Mesodermal cell (in vitro differentiated cells): ENCODE measurements around the gene UBA52. TPM values are rescaled to one million over a fixed set of nuclear protein-coding genes. Genes with fewer than 3 reads are reported as not detected.
"Not testable (repeated sequence)": the region's sequence is repeated elsewhere in the genome, so short reads cannot be mapped to it uniquely, and the experiment has no call there.

Experiments
- H3K27ac ChIP-seq: 2 replicates; pipeline ENCODE4 v1.7.0; 2013; ENCODE audit warnings: mild to moderate bottlenecking, low read depth, low read length, moderate library complexity; ENCODE audit not compliant: severe bottlenecking
- H3K36me3 ChIP-seq: 2 replicates; pipeline ENCODE4 v1.7.1; 2013; ENCODE audit warnings: mild to moderate bottlenecking, low read length, moderate library complexity; ENCODE audit not compliant: control insufficient read depth, insufficient read depth
- H3K4me1 ChIP-seq: one replicate; pipeline ENCODE4 v1.7.1; 2013; ENCODE audit warnings: mild to moderate bottlenecking, low read length; ENCODE audit not compliant: insufficient read depth, control insufficient read depth, poor library complexity, severe bottlenecking
- H3K4me3 ChIP-seq: 2 replicates; pipeline ENCODE4 v1.7.0; 2013; ENCODE audit warnings: low read length, control low read depth, mild to moderate bottlenecking; ENCODE audit not compliant: insufficient read depth, poor library complexity, severe bottlenecking; ENCODE audit errors: extremely low read depth
- H3K9me3 ChIP-seq: 2 replicates; pipeline ENCODE4 v1.7.1; 2013; ENCODE audit warnings: mild to moderate bottlenecking, low read length, moderate library complexity; ENCODE audit not compliant: control insufficient read depth
- WGBS, 2 experiments: methylation state at CpG; one replicate each; pipeline ENCODE4 v1.1.5; 2013; ENCODE audit warnings: missing lambda C conversion rate in 2 of 2; ENCODE audit not compliant: insufficient coverage in 2 of 2; 5-methylcytosine and 5-hydroxymethylcytosine counted together
- polyA plus RNA-seq, 2 experiments: library from polyadenylated mRNA; stranded (reverse); fragments of 50-300 nt; gene quantifications; one replicate each; pipeline ENCODE4 v1.2.3, GENCODE V29; 2013

The UBA52 gene
- polyA plus RNA-seq (2013, experiment 1 of 2), result 1,619 TPM
- polyA plus RNA-seq (2013, experiment 2 of 2), result 1,435 TPM

- peaks cover 6% of the 10 kb centered on the region for H3K4me1 ChIP-seq
- H3K4me3 ChIP-seq, result peak within 1 kb of the TSS; percentile 90
- peaks cover 68% of the 10 kb centered on the region for H3K36me3 ChIP-seq
- H3K27ac ChIP-seq, result peak within 1 kb of the TSS; percentile 79
- WGBS, 2 experiments, result 0% methylated on average over 55 to 66 of the region's 75 CpGs
- no peaks in the 10 kb centered on the region for H3K9me3 ChIP-seq
These were observed at the start of gene UBA52 for GRCh38 chr19:18571564-18572344. UBA52 (plus strand) TSS chr19:18571857; CDS start chr19:18573301, 1,444 bp downstream.

GRCh38 chr19:18522124-18522861 is 49.4 kb upstream of the UBA52 start:
- WGBS, 2 experiments, result 0 to 2% methylated on average over 29 to 47 of the region's 51 CpGs
- no peaks in the 10 kb centered on the region for H3K9me3 ChIP-seq
- H3K4me3 ChIP-seq, result peak overlapping the region; percentile 96
- H3K27ac ChIP-seq, result peak overlapping the region; percentile 98
- peaks cover 8% of the 10 kb centered on the region for H3K4me1 ChIP-seq
- H3K36me3 ChIP-seq, result peaks cover 4% of the 10 kb centered on the region

DNA sequence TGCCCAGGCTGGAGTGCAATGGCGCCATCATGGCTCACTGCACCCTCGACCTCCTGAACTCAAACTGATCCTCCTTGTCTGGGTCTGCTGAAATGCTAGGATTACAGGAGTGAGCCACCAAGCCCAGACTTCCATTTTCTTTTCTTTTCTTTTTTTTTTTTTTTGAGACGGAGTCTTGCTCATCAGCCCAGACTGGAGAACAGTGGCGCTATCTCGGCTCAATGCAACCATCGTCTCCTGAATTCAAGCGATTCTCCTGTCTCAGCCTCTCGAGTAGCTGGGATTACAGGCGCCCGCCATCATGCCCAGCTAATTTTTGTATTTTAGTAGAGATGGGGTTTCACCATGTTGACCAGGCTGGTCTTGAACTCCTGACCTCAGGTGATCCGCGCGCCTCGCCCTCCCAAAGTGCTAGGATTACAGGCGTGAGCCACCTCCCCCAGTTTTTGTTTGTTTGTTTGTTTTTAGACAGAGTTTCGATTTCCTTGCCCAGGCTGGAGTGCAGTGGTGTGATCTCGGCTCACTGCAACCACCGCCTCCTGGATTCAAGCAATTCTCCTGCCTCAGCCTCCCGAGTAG is 48.7 kb upstream of the UBA52 start:
- not testable (repeated sequence) for H3K36me3 ChIP-seq, H3K9me3 ChIP-seq, H3K4me1 ChIP-seq, H3K4me3 ChIP-seq
- peak overlapping the region; percentile 39 for H3K27ac ChIP-seq
- WGBS, 2 experiments, result 87 to 94% methylated on average over 18 to 19 of the region's 19 CpGs

- Histone ChIP-seq H3K4me3 (no peak overlapping the region), H3K4me1 (peaks cover 8% of the 10 kb centered on the region), H3K36me3 (peaks cover 4% of the 10 kb centered on the region), H3K9me3 (no peaks in the 10 kb centered on the region), H3K27ac (no peak overlapping the region)
- 80 to 91% methylated on average over 8 to 9 of the region's 9 CpGs for WGBS, 2 experiments
These were observed 47.8 kb upstream of the UBA52 start for GRCh38 chr19:18523841-18524240.

DNA sequence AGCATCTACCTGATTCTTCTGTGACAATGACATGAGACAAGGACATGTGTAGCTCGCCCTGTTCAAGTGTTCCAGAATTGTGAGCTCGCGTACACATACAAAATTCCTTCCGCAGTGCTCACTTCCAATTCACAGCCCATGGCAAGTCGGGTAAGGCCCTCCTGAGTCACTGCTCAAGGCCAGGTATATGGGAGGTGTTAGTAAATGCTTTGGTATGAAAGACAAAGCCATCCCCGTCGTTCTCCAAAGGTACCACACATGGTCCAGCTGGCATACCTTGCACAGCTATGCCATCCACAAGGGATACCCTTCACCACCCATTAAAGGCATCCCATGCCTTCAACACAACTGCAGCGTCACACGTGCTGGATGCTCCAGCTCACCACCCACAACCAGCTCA is 45.3 kb upstream of the UBA52 start:
- no peak overlapping the region for H3K27ac ChIP-seq
- WGBS, 2 experiments, result 98 to 100% methylated on average over 6 to 8 of the region's 9 CpGs

GRCh38 chr19:18529782-18530181 is 41.9 kb upstream of the UBA52 start:
- Histone ChIP-seq H3K9me3 (no peaks in the 10 kb centered on the region), H3K4me3 (no peak overlapping the region), H3K36me3 (peaks cover 25% of the 10 kb centered on the region), H3K27ac (no peak overlapping the region), H3K4me1 (no peaks in the 10 kb centered on the region)
- 92 to 98% methylated on average over 5 to 7 of the region's 7 CpGs for WGBS, 2 experiments

More for the DNA sequence above, 45.3 kb upstream of the UBA52 start:
- peaks cover 3% of the 10 kb centered on the region for H3K36me3 ChIP-seq
- H3K4me3 ChIP-seq, result no peak overlapping the region
- H3K4me1 ChIP-seq, result no peaks in the 10 kb centered on the region
- no peaks in the 10 kb centered on the region for H3K9me3 ChIP-seq

- Histone ChIP-seq H3K9me3 (no peaks in the 10 kb centered on the region), H3K27ac (no peak overlapping the region), H3K4me3 (no peak overlapping the region), H3K4me1 (no peaks in the 10 kb centered on the region), H3K36me3 (peaks cover 41% of the 10 kb centered on the region)
- WGBS, 2 experiments, result 98 to 100% methylated on average over 4 to 5 of the region's 9 CpGs
These were observed 40.2 kb upstream of the UBA52 start for GRCh38 chr19:18531485-18531884.

DNA sequence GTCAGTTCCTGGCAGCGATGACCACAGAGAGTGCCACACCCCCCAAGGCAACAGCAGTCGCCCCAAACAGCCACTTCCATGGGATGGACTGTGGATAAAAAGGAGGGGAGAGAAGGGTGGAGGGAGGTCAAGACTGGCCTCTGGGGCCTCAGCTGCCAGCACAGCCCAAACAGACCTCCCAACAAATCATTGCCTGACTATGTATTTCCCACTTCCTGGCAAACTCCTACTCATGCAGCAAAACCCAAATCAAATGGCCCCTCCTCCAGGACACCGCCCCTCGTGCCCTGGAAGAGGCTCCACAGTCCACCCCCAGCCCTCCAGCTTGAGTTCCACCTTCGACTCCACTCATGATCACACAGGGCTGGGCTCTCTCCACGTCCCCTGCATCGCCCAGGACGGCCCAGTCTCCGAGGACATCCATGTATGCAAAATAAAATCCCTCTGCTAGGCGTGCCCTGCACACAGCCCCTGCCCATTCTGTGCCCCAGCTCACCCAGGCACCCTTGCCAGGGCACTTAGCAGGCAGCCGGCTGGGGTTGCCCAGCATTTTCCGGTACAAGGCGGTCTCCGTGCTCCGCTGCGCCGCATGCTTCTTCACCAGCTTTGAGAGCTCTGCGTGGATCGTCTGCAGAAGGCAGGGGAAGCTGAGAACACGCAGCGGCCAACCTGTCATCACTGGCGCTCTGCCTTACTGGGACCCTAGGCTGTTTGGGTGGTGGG is 39.3 kb upstream of the UBA52 start:
- Histone ChIP-seq H3K4me1 (no peaks in the 10 kb centered on the region), H3K4me3 (no peak overlapping the region), H3K36me3 (peaks cover 49% of the 10 kb centered on the region), H3K9me3 (no peaks in the 10 kb centered on the region), H3K27ac (no peak overlapping the region)
- 94 to 98% methylated on average over 16 to 17 of the region's 22 CpGs for WGBS, 2 experiments

- Histone ChIP-seq H3K4me1 (no peaks in the 10 kb centered on the region), H3K9me3 (no peaks in the 10 kb centered on the region), H3K27ac (no peak overlapping the region), H3K4me3 (no peak overlapping the region), H3K36me3 (peaks cover 56% of the 10 kb centered on the region)
- WGBS, 2 experiments, result 93 to 98% methylated on average over 3 to 4 of the region's 4 CpGs
These were observed 38.6 kb upstream of the UBA52 start for GRCh38 chr19:18533058-18533457.

DNA sequence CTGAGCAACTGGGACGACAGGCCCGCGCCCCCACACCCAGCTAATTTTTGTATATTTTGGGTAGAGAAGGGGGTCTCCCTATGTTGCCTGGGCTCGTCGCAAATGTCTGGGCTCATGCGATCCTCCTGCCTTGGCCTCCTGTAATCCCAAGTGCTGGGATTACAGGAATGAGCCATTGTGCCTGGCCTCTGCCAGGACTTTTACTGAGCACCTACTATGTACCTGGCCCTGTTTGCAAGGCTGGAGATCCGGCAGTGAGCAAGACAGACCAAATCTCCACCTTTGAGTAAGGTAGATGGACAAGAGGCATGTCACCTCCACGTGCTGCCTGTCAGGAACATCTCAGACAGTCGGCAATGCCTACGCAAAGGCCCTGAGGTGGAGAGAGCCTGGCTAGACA is 35.2 kb upstream of the UBA52 start:
- 96 to 99% methylated on average over 7 to 10 of the region's 10 CpGs for WGBS, 2 experiments
- Histone ChIP-seq H3K36me3 (peaks cover 83% of the 10 kb centered on the region), H3K4me3 (no peak overlapping the region)

More for the DNA sequence above, 35.2 kb upstream of the UBA52 start:
- no peaks in the 10 kb centered on the region for H3K9me3 ChIP-seq
- H3K4me1 ChIP-seq, result no peaks in the 10 kb centered on the region
- no peak overlapping the region for H3K27ac ChIP-seq
